Astrocyte (in vitro differentiated cells and primary cell): Measurements from ENCODE around the gene MCTP1. TPM values are rescaled to one million over a fixed set of nuclear protein-coding genes. Genes with fewer than 3 reads are reported as not detected.

Experiments used
- DNase-seq: peaks from one replicate; pipeline ENCODE4 v3.0.0-alpha.2; 2010; ENCODE audit warnings: low read depth
- FAIRE-seq: peaks from 2 replicates; lab custom pipeline; 2011; peaks lifted over from hg19 to GRCh38; lab: Jason Lieb, UNC
- H2AFZ ChIP-seq: 2 replicates; pipeline ENCODE4 v1.6.0; 2012; ENCODE audit warnings: low read depth, low read length, inconsistent platforms
- H3K27ac ChIP-seq: 2 replicates; pipeline ENCODE4 v1.5.1; 2011; ENCODE audit warnings: low read depth, low read length, inconsistent platforms
- H3K27me3 ChIP-seq: 2 replicates; pipeline ENCODE4 v1.6.0; 2011; ENCODE audit warnings: low read length, inconsistent platforms; ENCODE audit not compliant: insufficient read depth
- H3K36me3 ChIP-seq: 2 replicates; pipeline ENCODE4 v1.5.1; 2011; ENCODE audit warnings: low read length, inconsistent platforms; ENCODE audit not compliant: insufficient read depth
- H3K4me1 ChIP-seq: 2 replicates; pipeline ENCODE4 v1.5.1; 2011; ENCODE audit warnings: low read length, inconsistent platforms; ENCODE audit not compliant: insufficient read depth
- H3K4me2 ChIP-seq: 2 replicates; pipeline ENCODE4 v1.6.0; 2012; ENCODE audit warnings: low read length, inconsistent platforms
- H3K4me3 ChIP-seq: 2 replicates; pipeline ENCODE4 v1.5.1; 2011; ENCODE audit warnings: low read depth, mild to moderate bottlenecking, low read length, inconsistent platforms; ENCODE audit not compliant: insufficient read depth
- H3K79me2 ChIP-seq: 2 replicates; pipeline ENCODE4 v1.6.0; 2012; ENCODE audit warnings: mild to moderate bottlenecking, low read length, inconsistent platforms; ENCODE audit not compliant: insufficient read depth
- H3K9ac ChIP-seq: 2 replicates; pipeline ENCODE4 v1.6.0; 2012; ENCODE audit warnings: mild to moderate bottlenecking, low read length, inconsistent platforms
- H3K9me3 ChIP-seq: 2 replicates; pipeline ENCODE4 v1.5.1; 2012; ENCODE audit warnings: low read depth, mild to moderate bottlenecking, low read length, inconsistent platforms; ENCODE audit not compliant: insufficient read depth
- H4K20me1 ChIP-seq: 2 replicates; pipeline ENCODE4 v1.6.0; 2012; ENCODE audit warnings: low read length, inconsistent platforms; ENCODE audit not compliant: insufficient read depth
- H3K27ac Mint-ChIP-seq: one replicate; pipeline ENCODE4 v1.8.0; 2021; ENCODE audit warnings: mild to moderate bottlenecking, mixed read lengths; ENCODE audit not compliant: unreplicated experiment
- H3K27me3 Mint-ChIP-seq: one replicate; pipeline ENCODE4 v1.8.0; 2021; ENCODE audit warnings: low read depth, mixed read lengths; ENCODE audit not compliant: unreplicated experiment
- H3K36me3 Mint-ChIP-seq: one replicate; pipeline ENCODE4 v1.8.0; 2021; ENCODE audit warnings: low read depth, mixed read lengths; ENCODE audit not compliant: unreplicated experiment
- H3K4me1 Mint-ChIP-seq: one replicate; pipeline ENCODE4 v1.8.0; 2021; ENCODE audit warnings: low read depth, mixed read lengths; ENCODE audit not compliant: unreplicated experiment
- H3K4me3 Mint-ChIP-seq: one replicate; pipeline ENCODE4 v1.8.0; 2021; ENCODE audit warnings: mild to moderate bottlenecking, moderate library complexity, mixed read lengths; ENCODE audit not compliant: unreplicated experiment
- H3K9me3 Mint-ChIP-seq: one replicate; pipeline ENCODE4 v1.8.0; 2021; ENCODE audit warnings: mild to moderate bottlenecking, mixed read lengths; ENCODE audit not compliant: unreplicated experiment
- EZH2 ChIP-seq: IDR thresholded peaks from 2 replicates; pipeline ENCODE4 v1.6.1; 2012; ENCODE audit warnings: mild to moderate bottlenecking, low read length, inconsistent platforms; ENCODE audit not compliant: insufficient read depth
- total RNA-seq: library from RNA; stranded (reverse); gene quantifications from 2 replicates; pipeline ENCODE4 v1.2.1, GENCODE V29; 2021
- TF ChIP-seq, protein P1 (sequence below): IDR thresholded peaks from 2 replicates; pipeline ENCODE4 v1.5.1; 2011; ENCODE audit warnings: low read depth, mild to moderate bottlenecking, inconsistent platforms, low read length, moderate library complexity; ENCODE audit not compliant: insufficient read depth

MCTP1 gene
- total RNA-seq, 1 donor from 2014 or later, result 40.6 TPM

DNA sequence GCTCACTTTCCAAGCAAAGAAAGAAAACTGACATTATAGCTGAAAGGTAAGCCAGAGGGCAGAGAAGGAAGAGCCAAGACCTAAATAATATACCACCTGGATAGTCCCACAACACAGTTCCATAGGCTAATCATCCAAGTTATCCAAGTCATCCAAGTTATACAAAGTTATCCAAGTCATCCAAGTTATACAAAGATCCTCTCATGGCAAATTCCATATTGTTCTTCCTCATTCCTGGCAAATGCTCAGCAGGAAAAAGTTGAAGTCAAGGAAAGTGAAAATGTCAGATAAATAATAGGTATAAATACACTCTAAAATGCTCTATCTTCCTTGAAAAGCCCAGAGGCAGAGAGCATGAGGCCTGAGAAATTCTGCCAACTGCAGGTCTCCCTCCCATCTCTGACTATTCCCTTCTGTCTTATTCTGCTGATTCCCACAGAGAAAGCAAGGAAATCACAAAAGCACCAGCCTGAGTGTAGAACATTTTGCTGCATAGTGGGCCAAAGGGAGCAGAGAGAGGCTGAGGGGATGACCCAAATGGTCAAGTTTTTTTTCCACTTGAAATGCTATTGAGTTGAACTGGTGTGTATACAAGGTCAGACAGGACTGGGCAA lies 12.5 kb downstream of the MCTP1 start:
- H3K27me3 ChIP-seq, result no peaks in the 10 kb centered on the region
- no peaks in the 10 kb centered on the region for H3K27me3 Mint-ChIP-seq
- no peaks in the 10 kb centered on the region for H3K9me3 ChIP-seq
- peaks cover 4% of the 10 kb centered on the region for H3K4me1 Mint-ChIP-seq
- no peaks in the 10 kb centered on the region for H3K79me2 ChIP-seq
- DNase-seq (no peak), FAIRE-seq (peak; percentile 20)
- no peak for TF ChIP-seq EZH2
- TF ChIP-seq, protein P1, sequence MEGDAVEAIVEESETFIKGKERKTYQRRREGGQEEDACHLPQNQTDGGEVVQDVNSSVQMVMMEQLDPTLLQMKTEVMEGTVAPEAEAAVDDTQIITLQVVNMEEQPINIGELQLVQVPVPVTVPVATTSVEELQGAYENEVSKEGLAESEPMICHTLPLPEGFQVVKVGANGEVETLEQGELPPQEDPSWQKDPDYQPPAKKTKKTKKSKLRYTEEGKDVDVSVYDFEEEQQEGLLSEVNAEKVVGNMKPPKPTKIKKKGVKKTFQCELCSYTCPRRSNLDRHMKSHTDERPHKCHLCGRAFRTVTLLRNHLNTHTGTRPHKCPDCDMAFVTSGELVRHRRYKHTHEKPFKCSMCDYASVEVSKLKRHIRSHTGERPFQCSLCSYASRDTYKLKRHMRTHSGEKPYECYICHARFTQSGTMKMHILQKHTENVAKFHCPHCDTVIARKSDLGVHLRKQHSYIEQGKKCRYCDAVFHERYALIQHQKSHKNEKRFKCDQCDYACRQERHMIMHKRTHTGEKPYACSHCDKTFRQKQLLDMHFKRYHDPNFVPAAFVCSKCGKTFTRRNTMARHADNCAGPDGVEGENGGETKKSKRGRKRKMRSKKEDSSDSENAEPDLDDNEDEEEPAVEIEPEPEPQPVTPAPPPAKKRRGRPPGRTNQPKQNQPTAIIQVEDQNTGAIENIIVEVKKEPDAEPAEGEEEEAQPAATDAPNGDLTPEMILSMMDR, result no peak
- H3K9ac ChIP-seq, result no peak overlapping the region
- no peak overlapping the region for H2AFZ ChIP-seq
- H3K4me1 ChIP-seq, result no peaks in the 10 kb centered on the region
- H3K4me3 ChIP-seq, result no peak overlapping the region
- H3K36me3 ChIP-seq, result no peaks in the 10 kb centered on the region
- no peaks in the 10 kb centered on the region for H3K36me3 Mint-ChIP-seq
- H4K20me1 ChIP-seq, result no peaks in the 10 kb centered on the region
- H3K27ac Mint-ChIP-seq, result no peak overlapping the region
- peak overlapping the region; percentile 12 for H3K4me3 Mint-ChIP-seq
- H3K4me2 ChIP-seq, result no peak overlapping the region
- H3K9me3 Mint-ChIP-seq, result no peaks in the 10 kb centered on the region
- no peak overlapping the region for H3K27ac ChIP-seq

- H3K4me2 ChIP-seq, result no peak overlapping the region
- no peaks in the 10 kb centered on the region for H3K36me3 Mint-ChIP-seq
- no peak overlapping the region for H3K27ac Mint-ChIP-seq
- FAIRE-seq (no peak), DNase-seq (no peak)
- no peak overlapping the region for H3K27ac ChIP-seq
- no peaks in the 10 kb centered on the region for H3K9me3 ChIP-seq
- no peaks in the 10 kb centered on the region for H3K79me2 ChIP-seq
- H3K4me1 ChIP-seq, result no peaks in the 10 kb centered on the region
- H3K4me3 ChIP-seq, result no peak overlapping the region
- H4K20me1 ChIP-seq, result no peaks in the 10 kb centered on the region
- peaks cover 3% of the 10 kb centered on the region for H3K27me3 Mint-ChIP-seq
- TF ChIP-seq EZH2, result no peak
- TF ChIP-seq, protein P1, result no peak
- no peak overlapping the region for H2AFZ ChIP-seq
- peaks cover 4% of the 10 kb centered on the region for H3K9me3 Mint-ChIP-seq
- H3K4me1 Mint-ChIP-seq, result peaks cover 4% of the 10 kb centered on the region
- no peak overlapping the region for H3K9ac ChIP-seq
- H3K36me3 ChIP-seq, result no peaks in the 10 kb centered on the region
- no peak overlapping the region for H3K4me3 Mint-ChIP-seq
- H3K27me3 ChIP-seq, result no peaks in the 10 kb centered on the region
These were observed 21.8 kb downstream of the MCTP1 start for GRCh38 chr5:95262933-95263660.
